ENCODE measurements around the gene DIPK1A.

Gene DIPK1A

GRCh38 chr1:92833840-92834239 lies 127.4 kb downstream of the DIPK1A start:
- peak; percentile 11 for DNase-seq

- peak; percentile 7 for DNase-seq
Measured at GRCh38 chr1:92832537-92833114, 128.6 kb downstream of the DIPK1A start.

DNA sequence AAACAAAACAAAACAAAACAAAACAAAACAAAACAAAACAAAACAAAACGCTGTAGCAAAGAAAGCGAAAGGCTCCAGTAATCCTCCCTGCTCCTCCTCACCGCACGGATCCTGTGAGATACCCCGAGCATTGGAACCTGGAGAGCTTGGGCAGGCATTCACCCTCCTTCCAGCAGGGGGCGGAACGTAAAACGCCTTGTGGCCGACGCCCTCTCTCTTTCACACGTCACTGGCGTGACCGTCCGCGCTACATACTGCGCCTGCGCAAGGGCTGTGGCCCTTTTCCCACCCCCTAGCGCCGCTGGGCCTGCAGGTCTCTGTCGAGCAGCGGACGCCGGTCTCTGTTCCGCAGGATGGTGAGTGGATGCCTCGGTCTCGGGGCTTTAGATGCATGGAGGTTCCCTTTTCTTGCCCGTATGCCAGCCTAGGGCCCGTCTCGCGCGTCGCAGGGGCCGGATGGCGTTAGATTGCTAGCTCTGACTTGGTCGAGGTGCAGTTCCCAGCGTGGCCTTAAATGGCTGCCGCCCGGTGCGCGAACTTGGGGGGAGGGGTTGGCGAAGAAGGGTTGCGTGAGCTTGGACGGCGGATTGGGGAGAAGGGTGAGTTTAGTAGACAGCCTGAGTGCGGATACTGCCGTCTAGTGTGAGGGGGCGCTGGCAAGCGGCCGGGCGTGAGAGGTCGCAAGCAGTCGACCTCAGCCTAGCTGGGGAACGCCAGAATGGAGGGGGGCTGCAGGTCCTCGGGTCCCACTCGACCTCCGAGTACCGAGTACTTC lies 129.3 kb downstream of the DIPK1A start, which contains the start of gene RPL5:
Gene RPL5, plus strand, starts transcription at position 279 of the 775 bp plus-strand sequence. Its CDS starts 75 bp downstream, at position 354.
- DNase-seq: peak; percentile 96

GRCh38 chr1:92831368-92831761 lies 129.9 kb downstream of the DIPK1A start:
- DNase-seq: no peak

DNA sequence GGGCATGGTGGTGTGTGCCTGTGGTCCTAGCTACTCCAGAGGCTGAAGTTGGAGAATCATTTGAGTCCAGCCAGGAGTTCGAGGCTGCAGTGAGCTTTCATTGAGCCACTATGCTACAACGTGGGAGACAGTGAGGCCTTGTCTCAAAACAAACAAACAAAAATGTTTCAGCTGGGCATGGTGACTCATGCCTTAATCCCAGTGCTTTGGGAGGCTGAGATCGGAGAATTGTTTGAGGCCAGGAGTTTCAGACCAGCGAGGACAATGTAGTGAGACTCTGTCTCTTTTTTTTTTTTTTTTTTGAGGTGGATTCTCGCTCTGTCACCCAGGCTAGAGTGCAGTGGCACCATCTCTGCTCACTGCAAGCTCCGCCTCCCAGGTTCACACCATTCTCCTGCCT lies 134.5 kb downstream of the DIPK1A start:
- DNase-seq: no peak

DNA sequence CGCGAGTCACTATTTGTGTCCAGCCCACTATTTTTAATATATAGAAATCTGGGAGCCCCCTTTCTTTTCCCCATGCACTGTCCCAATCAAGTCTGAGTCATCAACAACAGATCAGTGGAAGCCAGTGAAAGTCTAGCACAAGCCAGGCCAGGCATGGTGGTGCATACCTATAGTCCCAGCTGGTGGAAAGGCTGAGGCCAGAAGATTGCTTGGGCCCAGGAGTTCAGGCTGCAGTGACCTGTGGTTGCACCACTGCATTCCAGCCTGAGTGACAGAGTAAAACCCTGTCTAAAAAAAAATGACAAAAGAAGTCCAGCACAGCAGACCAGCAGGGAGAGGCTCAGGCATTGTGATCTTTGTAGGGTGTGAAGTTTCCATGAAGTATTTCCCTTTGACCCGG lies 138.4 kb downstream of the DIPK1A start:
- DNase-seq: no peak

DNA sequence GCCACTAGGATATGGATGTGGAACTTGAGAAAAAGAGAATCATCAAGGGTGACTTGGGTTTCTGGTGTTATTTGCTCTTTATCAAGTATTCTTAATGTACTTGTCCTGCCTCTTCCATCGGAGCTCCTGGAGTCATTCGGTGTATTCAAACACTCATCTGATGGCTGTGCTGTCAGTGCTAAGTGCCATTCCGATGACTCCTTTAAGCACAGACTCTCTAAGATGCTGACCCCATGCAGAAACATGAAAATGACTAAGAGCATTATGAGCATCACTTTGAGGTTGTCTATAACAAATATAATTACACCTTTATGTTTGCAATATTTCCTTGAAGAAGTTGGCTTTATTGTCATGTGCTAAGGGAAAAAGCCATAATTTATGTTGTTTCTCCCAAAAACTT lies 140.7 kb downstream of the DIPK1A start:
- DNase-seq: no peak

- no peak for DNase-seq
Measured at GRCh38 chr1:92820024-92820423, 141.2 kb downstream of the DIPK1A start.

DNA sequence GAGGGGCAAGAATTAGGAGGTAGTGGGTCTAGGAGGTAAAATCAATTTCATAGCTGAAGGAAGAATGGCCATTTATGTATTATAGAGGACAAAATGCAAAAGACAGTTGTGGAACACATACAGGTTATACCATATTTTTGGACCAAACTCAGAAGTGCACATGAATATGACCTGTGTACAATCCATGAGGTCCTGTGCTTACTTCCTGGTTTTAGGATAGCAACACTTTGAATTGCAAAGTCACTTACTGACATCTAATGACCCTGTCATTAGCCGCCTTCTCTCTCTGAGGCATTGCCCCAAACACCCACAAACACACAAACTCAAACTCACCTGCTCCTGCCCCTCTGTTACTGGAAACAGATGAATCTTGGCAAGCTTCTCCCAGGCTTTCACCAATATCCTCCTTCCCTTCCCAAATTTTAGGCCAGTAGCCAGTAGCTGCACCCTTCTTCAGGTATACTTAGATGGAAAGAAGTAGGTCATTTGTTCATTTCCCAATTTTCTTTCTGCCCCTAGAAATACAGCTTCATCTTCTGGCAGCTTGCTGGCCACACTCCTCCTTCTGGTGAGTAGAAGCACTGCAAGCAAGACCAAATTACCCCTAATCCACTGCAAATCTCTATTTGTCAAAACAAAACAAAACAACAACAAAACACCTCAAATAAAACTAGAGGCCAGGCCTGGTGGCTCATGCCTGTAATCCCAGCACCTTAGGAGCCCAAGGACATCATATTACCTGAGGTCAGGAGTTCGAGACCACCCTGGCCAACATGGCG lies 143.1 kb downstream of the DIPK1A start:
- DNase-seq: no peak

DNA sequence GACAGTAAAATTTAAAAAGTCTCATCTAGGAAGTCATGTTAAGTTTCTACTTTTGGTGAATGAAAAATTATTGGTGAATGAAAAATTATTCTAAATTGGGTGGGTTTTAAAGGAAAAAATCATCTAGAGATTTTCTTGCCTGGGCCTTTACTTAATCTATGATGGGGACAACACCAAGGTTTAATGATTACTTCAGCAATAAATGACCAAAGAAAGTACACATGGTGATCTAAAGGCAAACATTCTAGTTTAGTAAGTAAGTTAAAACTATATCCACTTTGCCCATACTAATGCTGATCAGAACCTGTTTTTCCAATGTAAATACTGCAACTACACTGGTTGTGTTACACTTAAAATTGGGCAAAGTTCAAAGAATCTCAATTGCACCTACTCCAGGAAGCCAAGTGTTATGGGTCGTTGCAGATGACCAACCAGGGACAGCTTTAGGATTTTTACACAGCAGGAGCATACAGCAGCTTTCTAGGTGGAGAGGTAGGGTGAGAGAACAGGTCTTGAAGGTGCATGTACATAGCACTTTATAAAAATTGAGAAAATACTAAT lies 144.0 kb downstream of the DIPK1A start:
- DNase-seq: no peak

DNA sequence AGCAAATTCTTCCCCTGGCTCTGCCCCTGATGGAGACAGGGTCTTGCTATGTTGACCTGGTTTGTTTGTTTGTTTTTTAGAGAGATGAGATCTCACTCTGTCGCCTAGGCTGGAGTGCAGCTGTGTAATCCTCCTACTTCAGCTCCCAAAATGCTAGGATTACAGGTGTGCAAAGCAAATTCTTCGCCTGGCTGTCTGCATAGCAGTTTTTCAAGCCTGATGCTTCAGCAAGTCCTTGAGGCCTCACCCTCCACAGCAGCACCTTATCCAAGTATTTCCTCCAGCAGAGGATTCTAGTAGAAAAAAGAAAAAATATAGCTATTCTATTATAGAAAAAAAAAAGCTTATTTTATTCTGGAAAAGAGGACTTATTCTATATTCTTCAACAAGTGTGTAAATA lies 144.5 kb downstream of the DIPK1A start:
- no peak for DNase-seq

- no peak for DNase-seq
Measured at GRCh38 chr1:92808381-92808780, 152.9 kb downstream of the DIPK1A start.

DNA sequence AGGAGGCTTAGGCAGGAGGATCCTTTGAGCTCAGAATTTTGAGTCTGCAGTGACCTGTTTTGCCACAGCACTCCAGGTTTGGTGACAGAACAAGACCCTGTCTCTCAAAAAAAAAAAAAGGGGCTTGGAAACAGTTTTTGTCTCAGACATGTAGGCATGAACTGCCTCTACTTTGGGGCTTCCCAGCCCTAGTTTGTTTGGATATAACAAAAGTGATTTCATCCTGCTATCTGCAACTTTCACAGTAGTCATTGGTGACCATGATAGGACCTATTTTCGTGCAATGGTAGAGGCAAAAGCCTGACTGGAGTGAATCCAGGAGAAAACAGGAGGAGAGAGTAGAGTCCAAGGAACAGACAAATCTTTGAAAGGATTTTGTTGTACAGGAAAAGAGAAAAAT lies 156.0 kb downstream of the DIPK1A start:
- DNase-seq: no peak

DNA sequence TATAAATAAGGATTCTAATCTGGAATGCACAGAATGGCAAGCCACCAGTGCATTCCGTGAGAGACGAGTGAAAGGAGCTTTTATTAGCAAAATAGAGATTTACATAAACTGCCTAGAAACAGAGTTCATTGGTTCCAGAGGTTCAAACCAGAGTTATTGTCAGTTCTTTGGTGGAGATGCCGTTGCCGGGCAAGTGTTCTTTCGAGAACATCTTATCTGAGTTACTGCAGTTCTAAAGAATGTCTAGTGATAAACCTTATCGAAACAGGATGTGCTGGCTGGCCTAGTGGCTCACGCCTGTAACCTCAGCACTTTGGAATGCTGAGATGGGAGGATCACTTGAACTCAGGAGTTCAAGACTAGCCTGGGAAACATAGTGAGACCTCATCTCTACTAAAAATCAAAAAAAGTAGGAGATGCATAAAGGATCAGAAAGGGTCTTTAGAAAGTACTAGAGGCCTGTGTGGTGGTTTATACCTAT lies 156.5 kb downstream of the DIPK1A start:
- no peak for DNase-seq

DNA sequence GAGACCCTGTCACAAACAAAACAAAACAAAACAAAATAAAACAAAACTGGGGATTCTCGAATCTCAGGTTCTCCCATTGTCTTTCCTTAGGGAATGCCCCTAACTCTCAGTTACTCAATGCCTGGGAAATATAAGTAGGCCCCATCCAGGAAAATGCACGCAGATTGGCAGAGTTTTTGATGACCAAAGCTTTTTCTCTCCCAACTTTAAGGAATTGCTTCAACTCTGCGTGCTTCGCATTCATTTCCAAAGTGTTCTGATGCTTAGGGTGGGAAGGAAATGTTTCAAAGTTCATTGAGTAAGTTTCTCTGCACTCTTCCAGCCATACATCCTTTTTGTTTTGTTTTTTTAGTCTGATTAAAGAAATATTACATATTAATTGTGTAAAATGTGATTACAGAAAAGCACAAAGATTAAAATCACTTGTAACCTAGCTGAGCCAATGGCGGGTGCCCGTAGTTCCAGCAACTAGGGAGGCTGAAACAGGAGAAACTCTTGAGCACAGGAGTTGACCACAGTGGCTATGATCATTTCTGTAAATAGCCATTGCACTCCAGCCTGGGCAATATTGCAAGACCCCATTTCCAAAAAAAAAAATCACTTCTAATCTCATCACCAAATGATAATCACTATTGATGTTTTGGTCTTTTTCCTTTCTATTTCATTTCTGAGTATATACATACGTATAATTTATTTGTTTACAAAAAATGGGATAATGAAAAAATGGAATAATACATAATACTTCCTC lies 157.9 kb downstream of the DIPK1A start:
- no peak for DNase-seq

DNA sequence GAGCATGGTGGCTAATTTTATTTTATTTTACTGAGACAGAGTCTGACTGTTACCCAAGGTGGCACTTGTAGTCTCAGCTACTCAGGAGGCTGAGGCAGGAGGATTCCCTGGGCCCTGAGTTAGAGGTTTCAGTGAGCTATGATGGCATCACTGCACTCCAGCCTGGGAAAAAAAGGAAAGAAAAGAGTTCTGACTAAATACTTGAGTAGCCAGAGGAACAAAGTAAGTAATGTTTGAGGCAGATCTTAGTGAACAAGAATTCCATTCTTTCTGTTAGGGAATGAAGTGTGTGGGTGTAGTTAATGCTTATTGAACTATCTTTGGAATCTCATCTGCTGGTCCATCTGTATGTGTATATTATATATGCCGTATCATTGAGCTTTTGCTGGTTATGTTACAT lies 163.3 kb downstream of the DIPK1A start:
- DNase-seq: no peak

DNA sequence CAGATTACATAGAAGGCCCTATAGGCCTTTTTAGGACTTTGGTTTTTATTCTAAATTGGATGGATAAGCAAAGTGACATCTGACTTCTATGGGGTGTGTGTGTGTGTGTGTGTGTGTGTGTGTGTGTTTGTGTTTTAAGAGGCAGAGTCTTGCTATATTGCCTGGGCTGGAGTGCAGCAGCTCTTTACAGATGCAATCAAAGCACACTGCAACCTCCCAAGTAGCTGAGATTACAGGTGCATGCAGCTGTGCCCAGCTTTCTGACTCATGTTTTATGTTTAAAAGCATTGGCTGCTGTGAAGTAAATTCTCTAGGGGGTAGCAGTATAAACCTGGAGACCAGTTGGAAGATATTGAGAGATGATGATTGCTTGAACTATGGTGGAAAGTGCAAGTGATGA lies 164.0 kb downstream of the DIPK1A start:
- DNase-seq: no peak

DNA sequence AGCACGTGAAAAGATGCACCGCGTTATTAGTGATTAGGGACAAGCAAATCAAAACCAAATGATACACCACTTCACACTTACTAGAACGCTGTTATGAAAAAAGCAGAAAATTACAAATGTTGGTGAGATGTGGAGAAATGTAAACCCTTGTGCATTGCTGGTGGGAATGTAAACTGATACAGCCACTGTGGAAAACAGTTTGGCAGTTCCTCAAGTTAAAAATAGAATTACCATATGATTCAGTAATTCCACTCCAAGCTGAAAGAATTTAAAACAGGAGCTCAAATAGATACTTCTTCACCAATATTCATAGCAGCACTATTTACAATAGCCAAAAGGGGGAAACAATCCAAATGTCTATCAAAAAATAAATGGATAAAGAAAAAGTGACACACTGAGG lies 166.1 kb downstream of the DIPK1A start:
- no peak for DNase-seq

DNA sequence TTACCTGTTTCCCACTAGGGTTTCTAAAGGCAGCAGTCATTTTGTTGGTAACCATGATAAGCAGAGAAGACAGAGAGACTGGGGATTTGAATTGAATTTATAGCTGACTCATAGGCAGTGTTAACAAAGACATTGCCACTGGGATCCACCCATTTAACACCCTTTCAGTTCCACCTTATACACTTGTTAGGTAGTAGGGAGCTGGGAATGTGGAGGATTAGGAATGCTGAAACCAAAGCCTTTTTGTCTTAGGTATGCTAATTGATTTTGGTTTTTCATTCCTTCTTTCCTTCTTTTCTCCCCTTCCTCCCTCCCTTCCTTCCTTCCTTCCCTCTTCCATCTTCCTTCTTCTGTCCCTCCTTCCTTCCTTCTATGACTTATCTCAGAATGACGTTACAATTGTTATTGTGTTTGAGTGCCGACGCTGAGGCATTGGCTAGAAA lies 168.9 kb downstream of the DIPK1A start:
- DNase-seq: no peak
